Gastrocnemius medialis (tissue), 4 donors: ENCODE results near the gene MMP24OS. TPM values are rescaled to one million over a fixed set of nuclear protein-coding genes. Genes with fewer than 3 reads are reported as not detected.

ENCODE experiments used
- ATAC-seq, 2 donors: fragments of 150-250 bp; one replicate each; pipeline ENCODE4 v1.9.1; 2016
- DNase-seq, 2 donors: peaks; one replicate each; pipeline ENCODE4 v3.0.0-alpha.2; 2019
- H3K27ac ChIP-seq, 4 donors: fragments of 200-600 bp; sonication (generic); 1 replicate in 1 of 4; 2 replicates in 3 of 4; pipeline ENCODE4 v1.5.1; 2016 to 2018; ENCODE audit warnings: mild to moderate bottlenecking in 2 of 4, moderate library complexity in 1 of 4
- H3K27me3 ChIP-seq, 3 donors: fragments of 200-600 bp; sonication (generic) in 2 of 3; 1 replicate in 1 of 3; 2 replicates in 2 of 3; pipeline versions ENCODE4 v1.5.1 to v1.6.0; 2016 to 2019; ENCODE audit warnings: mild to moderate bottlenecking in 1 of 3, moderate library complexity in 1 of 3
- H3K36me3 ChIP-seq, 2 donors: fragments of 200-600 bp; sonication (generic) in 1 of 2; one replicate each; pipeline ENCODE4 v1.5.1; 2017 to 2018
- H3K4me1 ChIP-seq, 2 donors: fragments of 200-600 bp; sonication (generic) in 1 of 2; one replicate each; pipeline ENCODE4 v1.5.1; 2016 to 2017; ENCODE audit warnings: mild to moderate bottlenecking in 2 of 2
- H3K4me3 ChIP-seq, 4 donors: fragments of 200-600 bp; sonication (generic) in 3 of 4; 1 replicate in 1 of 4; 2 replicates in 3 of 4; pipeline ENCODE4 v1.5.1; 2016 to 2019; ENCODE audit warnings: mild to moderate bottlenecking in 2 of 4
- H3K9me3 ChIP-seq, 3 donors: fragments of 200-600 bp; sonication (generic) in 2 of 3; 1 replicate in 1 of 3; 2 replicates in 2 of 3; pipeline ENCODE4 v1.5.1; 2016 to 2019
- POLR2A ChIP-seq, 2 donors: fragments of 450-650 bp; IDR thresholded peaks; one replicate each; pipeline ENCODE4 v1.6.1; 2017; ENCODE audit warnings: antibody characterized with exemption in 2 of 2, mild to moderate bottlenecking in 2 of 2, moderate library complexity in 2 of 2
- in situ Hi-C, 4 donors: fragments of 200-750 bp; cut with MboI; loops; one replicate each; pipeline versions ENCODE4 v1.15.0 to v1.8.0; 2017; ENCODE audit warnings: low sequenced_read_pairs in 4 of 4
- intact Hi-C: fragments of 100-400 bp; cut with DNase I; formaldehyde crosslinking; loops from one replicate; pipeline ENCODE4 v1.15.1; 2023; ENCODE audit warnings: low total_unique reads
- total RNA-seq, 4 donors: library from RNA; depleted of rRNA; stranded (reverse); fragments of >200 nt; gene quantifications; one replicate each; pipeline versions ENCODE4 v1.1.0 to v1.2.3, GENCODE V29; 2016
- TF ChIP-seq, protein P1 (sequence below), 5 experiments: fragments of 450-650 bp in 3 of 5; fragments of 200-600 bp in 2 of 5; sonication (generic) in 2 of 5; IDR thresholded peaks in 4 of 5; conservative IDR thresholded peaks in 1 of 5; 1 replicate in 4 of 5; 2 replicates in 1 of 5; pipeline ENCODE4 v1.5.1; 2016 to 2019; ENCODE audit warnings: antibody characterized with exemption in 5 of 5, mild to moderate bottlenecking in 3 of 5, moderate library complexity in 3 of 5

The MMP24OS gene
- total RNA-seq, 4 donors from 2014 or later, result 3.8 to 18.4 (median 12.4) TPM

DNA sequence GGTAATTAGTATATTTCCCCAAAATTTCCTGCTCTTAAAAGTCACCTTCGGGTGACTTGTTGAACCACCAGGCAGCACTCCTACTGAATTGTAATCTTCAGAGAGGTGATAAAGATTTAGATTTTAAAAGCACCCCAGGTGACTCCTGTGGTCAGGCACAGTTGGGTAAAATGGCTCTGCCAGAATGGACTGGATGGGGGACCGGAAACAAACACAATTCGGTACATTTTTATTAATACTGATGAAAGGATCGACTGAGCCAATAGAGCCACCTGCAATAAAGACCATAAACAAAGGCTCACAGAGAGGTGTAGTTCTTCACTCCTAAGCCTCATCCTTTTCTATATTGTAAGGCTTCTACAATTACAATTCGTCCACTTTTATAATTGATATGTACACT is 33.9 kb upstream of the MMP24OS start:
- TF ChIP-seq, protein P1, sequence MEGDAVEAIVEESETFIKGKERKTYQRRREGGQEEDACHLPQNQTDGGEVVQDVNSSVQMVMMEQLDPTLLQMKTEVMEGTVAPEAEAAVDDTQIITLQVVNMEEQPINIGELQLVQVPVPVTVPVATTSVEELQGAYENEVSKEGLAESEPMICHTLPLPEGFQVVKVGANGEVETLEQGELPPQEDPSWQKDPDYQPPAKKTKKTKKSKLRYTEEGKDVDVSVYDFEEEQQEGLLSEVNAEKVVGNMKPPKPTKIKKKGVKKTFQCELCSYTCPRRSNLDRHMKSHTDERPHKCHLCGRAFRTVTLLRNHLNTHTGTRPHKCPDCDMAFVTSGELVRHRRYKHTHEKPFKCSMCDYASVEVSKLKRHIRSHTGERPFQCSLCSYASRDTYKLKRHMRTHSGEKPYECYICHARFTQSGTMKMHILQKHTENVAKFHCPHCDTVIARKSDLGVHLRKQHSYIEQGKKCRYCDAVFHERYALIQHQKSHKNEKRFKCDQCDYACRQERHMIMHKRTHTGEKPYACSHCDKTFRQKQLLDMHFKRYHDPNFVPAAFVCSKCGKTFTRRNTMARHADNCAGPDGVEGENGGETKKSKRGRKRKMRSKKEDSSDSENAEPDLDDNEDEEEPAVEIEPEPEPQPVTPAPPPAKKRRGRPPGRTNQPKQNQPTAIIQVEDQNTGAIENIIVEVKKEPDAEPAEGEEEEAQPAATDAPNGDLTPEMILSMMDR (IDR thresholded peaks at IDR 0.05 in 4 of 5, conservative IDR thresholded peaks at IDR 0.05 in 1 of 5), result no peak
- TF ChIP-seq POLR2A (IDR thresholded peaks at IDR 0.05), result no peak
- Histone ChIP-seq H3K4me3 (no peak overlapping the region), H3K27ac (no peak overlapping the region), H3K4me1 (peaks cover 10 to 20% of the 10 kb centered on the region in 2 donors), H3K9me3 (no peaks in the 10 kb centered on the region), H3K36me3 (peaks cover 0 to 7% of the 10 kb centered on the region in 2 donors), H3K27me3 (no peaks in the 10 kb centered on the region)
- in situ Hi-C loops, result no loop called here
- ATAC-seq (no peak), DNase-seq (no peak)
- intact Hi-C loops, result no loop called here

DNA sequence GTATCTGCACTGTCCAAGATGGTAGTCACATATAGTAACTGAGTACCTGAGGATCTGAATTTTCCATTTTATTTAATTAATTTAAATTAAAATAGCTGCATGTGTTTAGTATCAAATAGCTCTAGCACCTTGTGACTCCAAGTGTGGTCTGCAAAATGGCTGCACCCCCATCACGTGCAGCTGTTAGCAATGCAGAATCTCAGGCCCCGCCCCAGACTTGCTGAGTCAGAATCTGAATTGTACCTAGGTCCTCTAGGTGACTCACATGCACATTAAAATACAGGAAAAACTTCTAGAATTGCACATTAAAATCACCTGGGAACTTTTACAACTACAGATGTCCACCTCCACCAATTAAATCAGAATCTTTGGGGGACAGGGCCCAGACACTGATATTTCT is 33.5 kb upstream of the MMP24OS start:
- H3K27ac ChIP-seq, result no peak overlapping the region

DNA sequence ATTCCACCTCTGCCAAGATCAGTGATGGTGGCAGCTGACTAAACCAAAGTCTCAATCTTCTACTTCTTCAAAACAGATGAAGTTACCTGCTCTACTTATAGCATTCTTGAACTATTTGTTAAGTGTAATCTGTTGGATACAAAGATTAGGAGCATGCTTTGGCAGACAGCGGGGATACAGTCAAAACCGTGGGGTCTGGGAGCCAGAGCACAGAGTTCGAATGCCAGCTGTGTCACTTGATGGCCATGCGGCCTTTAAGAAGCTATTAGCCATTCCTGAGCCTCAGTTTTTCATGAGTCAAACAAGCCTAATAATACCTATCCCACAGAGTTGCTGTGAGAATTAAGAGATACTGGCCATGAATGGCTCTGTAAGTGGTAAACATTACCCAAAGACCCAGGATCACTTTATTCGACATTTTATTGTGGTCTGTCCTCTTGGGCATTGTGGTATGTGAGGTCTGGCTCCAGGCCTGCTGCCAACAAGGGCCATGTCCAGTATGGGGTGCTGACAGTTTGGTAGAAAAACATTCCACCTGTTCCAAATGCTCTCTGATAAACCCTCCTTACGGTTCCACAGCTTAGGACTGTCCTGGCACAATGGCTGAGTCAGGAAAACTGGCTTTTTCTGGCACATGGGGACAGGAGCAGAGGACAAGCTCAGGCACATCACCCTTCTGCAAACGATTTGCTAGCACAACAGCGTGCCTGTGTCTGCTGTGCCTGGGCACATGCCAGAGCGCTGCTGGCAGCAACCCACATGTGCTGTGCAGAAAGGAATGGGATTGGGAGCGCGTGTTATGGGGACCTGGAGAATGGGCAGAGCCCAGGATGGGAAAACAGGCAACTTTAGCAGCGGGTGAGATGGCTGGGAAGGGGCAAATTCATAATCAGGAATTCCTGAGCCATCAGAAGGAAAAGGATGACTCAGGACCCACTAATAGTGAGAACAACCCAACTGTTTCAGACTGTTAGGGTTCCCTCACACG is 30.0 kb upstream of the MMP24OS start:
- TF ChIP-seq, protein P1 (IDR thresholded peaks at IDR 0.05 in 4 of 5, conservative IDR thresholded peaks at IDR 0.05 in 1 of 5), result no peak
- TF ChIP-seq POLR2A (IDR thresholded peaks at IDR 0.05), result no peak
- DNase-seq (peak; percentile 49 to 75), ATAC-seq (peak; percentile 18 to 30)
- H3K36me3 ChIP-seq, result peaks cover 0 to 7% of the 10 kb centered on the region in 2 donors
- intact Hi-C loops, result loop anchor here (2.0 to 10.0 kb wide), 2 partner anchors 19 to 57 kb away; no protein-coding TSS in a partner anchor
- peaks cover 12 to 40% of the 10 kb centered on the region in 2 donors for H3K4me1 ChIP-seq
- H3K9me3 ChIP-seq, result no peaks in the 10 kb centered on the region
- peak overlapping the region; percentile 72 to 90 (median 82) for H3K27ac ChIP-seq
- H3K27me3 ChIP-seq, result no peaks in the 10 kb centered on the region
- in situ Hi-C loops, result no loop called here
- no peak overlapping the region for H3K4me3 ChIP-seq

More for the DNA sequence above, 33.5 kb upstream of the MMP24OS start:
- Histone ChIP-seq H3K27me3 (no peaks in the 10 kb centered on the region), H3K4me3 (no peak overlapping the region), H3K9me3 (no peaks in the 10 kb centered on the region), H3K36me3 (peaks cover 0 to 7% of the 10 kb centered on the region in 2 donors), H3K4me1 (peaks cover 12 to 25% of the 10 kb centered on the region in 2 donors)
- no peak for TF ChIP-seq POLR2A (IDR thresholded peaks at IDR 0.05)
- TF ChIP-seq, protein P1 (IDR thresholded peaks at IDR 0.05 in 4 of 5, conservative IDR thresholded peaks at IDR 0.05 in 1 of 5), result no peak
- DNase-seq, result no peak
- in situ Hi-C loops, result no loop called here
- intact Hi-C loops, result no loop called here
- ATAC-seq, result no peak

DNA sequence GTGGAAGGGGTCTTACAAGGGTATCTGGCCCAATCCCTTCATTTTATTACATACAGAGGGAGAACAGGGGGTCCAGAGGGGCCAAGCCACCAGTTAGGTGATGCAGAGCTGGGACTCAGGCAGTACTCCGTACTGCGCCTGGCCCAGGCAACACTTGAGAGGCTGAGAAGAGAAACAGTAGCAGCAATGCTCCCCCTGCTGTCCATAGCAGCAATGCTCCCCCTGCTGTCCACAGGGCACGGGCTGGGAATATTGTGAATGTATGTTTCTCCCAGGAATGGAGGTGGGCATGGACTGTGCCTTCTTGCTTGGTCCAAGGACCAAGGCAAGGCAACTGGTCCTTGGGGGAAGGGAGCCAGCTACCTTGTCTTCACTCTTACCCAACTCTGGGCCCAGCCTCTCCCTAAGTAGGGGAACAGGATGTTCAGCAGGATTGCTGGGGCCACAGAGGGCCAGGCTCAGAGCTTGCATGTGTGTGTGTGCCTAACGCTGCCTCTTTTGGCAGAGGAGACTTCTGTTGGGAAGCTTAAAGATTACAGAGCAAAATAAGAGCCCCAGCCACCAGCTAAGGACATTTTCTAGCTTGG is 29.1 kb upstream of the MMP24OS start:
- peaks cover 12 to 40% of the 10 kb centered on the region in 2 donors for H3K4me1 ChIP-seq
- ATAC-seq, result peak; percentile 34 to 61
- H3K27me3 ChIP-seq, result no peaks in the 10 kb centered on the region
- intact Hi-C loops (loop anchor here (2.0 to 10.0 kb wide), 2 partner anchors 20 to 58 kb away; no protein-coding TSS in a partner anchor), in situ Hi-C loops (no loop called here)
- H3K27ac ChIP-seq, result peak overlapping the region; percentile 72 to 90 (median 82)
- no peaks in the 10 kb centered on the region for H3K9me3 ChIP-seq
- peak; percentile 72 to 87 for DNase-seq
- H3K36me3 ChIP-seq, result no peaks in the 10 kb centered on the region
- no peak overlapping the region for H3K4me3 ChIP-seq
- TF ChIP-seq, protein P1 (IDR thresholded peaks at IDR 0.05 in 4 of 5, conservative IDR thresholded peaks at IDR 0.05 in 1 of 5), result peak in 3 of 5 experiments; percentile 29 to 55 (median 50)
- TF ChIP-seq POLR2A (IDR thresholded peaks at IDR 0.05), result no peak
